Activated CD4-positive, alpha-beta T cell treated with anti-CD3 and anti-CD28 coated beads for 48 hours (primary cell): Measurements from ENCODE around the gene WDR19.
A peak's percentile ranks its signal among the peaks of the same experiment; 100 is the strongest.
"Not testable (repeated sequence)": the region's sequence is repeated elsewhere in the genome, so short reads cannot be mapped to it uniquely, and the experiment has no call there.

ENCODE experiments used
- DNase-seq: peaks from one replicate; pipeline ENCODE4 v3.0.0-alpha.2; 2020

WDR19 gene

DNA sequence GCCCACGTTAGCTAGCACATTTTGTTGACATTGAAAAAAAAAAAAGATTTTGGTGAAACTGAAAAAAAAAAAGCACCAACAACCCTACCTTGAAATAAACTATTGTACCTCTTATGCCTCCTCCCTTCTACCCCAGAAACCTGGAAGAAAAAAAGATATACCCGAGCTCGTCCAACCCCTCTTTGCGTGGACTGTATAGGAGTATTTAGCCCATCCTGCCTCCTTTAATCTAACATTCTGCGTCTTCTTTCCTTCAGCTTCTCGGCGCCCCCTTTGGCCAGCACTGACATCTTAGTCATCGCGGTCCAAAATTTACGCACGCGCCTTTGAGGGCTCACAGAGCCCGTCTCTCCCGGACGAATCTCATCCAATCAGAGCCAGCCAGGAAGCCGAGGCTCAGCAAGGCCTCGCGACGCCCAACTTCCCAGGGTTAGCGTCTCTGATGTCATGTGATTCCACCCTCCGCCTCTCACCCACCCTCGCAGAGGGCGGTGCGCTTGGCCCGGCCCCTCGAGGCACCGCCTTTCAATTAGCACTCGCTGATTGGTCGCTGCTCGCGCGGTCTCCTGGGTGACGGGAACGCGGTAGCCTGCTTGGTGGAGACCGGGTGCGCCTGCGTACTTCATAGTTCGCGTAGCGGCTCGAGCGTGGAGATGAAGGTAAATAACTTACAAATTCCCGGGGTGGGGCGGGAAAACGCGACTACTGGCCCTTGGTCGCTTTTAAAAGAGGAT is at the start of gene WDR19:
WDR19 (plus strand) TSS at position 625 of the 734 bp plus-strand sequence; CDS start at position 654, 29 bp downstream.
- peak; percentile 99 for DNase-seq

DNA sequence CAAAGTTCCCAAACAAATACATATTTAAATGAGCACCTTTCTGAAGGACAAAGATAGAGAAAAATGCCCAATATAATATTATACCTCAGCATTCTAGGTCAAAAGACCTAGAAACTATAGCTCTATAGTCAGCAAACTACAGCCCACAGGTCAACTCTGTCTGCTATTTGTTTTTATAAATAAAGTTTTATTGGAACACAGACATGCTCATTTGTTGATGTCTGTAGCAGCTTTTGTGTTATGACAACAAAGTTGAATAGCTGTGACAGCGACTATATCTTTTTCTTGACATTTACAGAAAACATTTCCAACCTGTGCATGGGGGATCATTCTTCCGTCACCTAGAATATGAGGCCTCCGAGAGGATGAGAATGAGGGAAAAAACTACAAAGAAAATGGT is 48.7 kb upstream of the WDR19 start:
- no peak for DNase-seq

DNA sequence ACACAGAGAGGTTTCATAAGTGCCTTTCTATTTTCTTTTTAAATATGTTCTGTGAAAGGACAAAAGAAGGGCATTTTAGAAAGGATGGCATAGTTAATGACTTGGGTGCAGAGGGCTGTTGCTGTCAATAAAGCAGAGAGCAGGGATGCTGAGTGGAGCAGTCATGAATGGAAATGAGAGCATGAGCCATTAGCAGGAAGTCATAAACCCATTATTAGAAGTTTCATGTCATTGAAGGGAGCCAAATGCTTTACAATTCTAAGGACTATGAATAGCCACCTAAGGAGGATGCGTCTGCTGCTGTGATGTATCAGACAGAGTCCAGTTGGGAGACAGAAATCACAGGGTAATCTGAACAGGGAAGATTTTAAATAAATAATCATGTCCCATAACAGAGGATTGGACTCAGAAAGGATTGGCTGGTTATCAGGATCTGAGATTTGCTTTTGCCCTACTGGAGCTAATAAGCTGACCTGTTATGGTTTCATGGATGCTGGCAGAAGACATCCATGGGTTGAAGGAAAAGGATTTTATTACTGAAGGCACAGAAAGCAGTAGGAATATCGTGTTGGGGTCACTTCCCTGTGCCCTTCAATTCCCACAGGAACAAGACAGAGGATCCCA is 47.5 kb upstream of the WDR19 start:
- DNase-seq = no peak

DNA sequence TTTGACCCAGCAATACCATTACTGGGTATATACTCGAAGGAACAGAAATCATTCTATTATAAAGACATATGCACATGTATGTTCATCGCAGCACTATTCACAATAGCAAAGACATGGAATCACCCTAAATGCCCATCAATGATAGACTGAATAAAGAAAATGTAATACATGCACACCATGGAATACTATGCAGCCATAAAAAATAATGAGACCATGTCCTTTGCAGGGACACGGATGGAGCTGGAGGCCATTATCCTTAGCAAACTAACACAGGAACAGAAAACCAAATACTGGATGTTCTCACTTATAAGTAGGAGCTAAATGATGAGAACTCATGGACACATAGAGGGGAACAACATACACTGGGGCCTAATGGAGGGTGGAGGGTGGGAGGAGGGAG is 44.1 kb upstream of the WDR19 start:
- DNase-seq = not testable (repeated sequence)

DNA sequence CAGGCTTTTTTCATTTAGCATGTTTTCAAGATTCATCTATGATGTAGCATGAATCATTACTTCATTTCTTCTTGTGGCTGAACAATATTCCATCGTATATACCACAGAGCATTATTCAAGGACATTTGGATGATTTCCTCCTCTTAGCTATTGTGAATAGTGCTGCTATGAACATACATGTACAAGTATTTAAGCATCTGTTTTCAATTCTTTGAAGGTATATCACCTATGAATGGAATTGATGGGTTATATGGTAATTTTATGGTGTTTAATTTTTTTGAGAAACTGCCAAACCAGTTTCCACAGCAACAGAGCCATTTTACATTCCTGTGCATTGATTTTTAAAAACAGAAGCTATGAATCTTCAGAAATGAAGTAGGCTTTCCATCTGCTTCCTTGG is 36.1 kb upstream of the WDR19 start:
- no peak for DNase-seq

DNA sequence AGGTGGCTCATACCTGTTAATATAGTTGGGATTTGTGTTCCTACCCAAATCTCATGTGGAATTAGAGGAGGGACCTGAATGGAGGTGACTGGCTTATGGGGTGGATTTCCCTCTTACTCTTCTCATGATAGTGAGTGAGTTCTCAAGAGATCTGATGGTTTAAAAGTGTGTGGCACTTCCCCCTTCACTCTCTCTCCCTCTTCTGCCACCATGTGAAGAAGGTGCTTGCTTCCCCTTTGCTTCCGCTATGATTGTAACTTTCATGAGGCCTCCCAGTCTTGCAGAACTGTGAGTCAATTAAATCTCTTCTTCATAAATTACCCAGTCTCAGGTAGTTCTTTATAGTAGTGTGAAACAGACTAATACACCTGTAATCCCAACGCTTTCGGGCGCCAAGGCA is 28.3 kb upstream of the WDR19 start:
- DNase-seq = no peak

DNA sequence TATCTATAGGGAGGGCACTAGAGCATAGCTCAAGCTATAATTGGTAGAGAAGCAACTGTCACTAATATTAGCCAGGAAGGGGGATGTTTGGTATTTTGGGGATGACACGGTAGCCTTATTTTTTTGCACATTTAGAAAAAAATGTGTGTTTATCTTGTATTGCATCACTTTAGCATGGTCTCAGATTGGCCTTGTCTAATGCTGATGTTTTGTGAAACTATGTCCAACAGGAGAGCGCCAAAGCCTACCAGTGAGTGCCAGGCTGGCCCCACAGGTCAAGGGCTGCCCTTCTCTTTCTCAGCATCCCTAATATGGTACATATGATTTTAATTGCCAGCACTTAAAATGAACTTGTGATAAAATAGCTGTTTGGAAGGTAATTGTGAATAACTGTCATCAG is 24.8 kb upstream of the WDR19 start:
- DNase-seq = no peak

DNA sequence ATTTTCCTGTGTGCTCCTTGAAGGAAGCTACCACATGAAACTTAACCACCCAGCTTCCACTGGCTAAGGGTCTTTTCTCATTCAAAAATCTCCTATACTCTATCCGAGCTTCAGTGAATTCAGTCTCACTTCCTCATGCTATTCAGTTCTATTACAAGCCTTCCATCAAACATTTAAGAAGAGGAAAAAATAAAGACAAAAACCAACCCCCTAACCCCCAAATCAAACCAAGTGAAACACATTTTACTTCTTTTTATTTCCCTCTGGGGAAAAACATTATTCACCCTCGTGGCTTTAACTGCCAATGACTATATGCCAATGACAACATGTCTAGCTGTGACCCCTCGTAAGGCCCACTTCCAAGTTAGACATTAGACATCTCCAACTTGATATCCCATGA is 16.2 kb upstream of the WDR19 start:
- DNase-seq = no peak

DNA sequence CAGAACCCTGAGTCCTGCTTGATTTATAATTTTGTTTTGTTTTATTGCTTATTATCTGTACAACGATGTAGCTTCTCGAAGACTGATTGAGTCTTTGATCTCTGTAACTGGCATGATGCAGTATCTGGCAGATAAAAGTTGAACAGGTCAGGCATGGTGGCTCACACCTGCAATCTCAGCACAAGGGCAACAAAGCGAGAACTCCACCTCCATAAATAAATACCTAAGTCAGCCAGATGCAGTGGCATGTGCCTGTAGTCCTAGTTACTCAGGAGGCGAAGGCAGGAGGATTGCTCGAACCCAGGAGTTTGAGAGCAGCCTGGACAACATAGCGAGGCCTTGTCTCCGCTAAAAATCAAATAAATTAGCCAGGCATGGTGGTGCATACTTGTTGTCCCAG is 15.7 kb upstream of the WDR19 start:
- DNase-seq = no peak

DNA sequence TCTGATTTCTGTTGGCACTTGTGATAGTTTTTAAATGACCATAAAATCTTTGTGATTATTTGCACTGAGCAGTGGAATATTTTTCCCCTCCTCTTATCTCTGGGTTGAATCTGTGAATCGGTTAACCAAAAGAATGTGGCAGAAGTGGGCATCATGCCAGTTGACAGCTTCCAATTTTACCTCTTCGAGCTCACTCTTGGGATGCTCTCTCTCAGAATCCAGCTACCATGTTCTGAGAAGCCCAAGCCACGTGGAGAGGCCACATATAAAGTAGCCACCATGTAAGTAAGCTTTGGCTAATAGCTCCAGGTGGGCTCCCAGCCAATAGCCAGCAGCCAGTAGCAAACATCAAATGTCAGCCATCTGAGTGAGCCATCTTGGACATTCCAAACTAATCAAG is 12.9 kb upstream of the WDR19 start:
- DNase-seq = no peak

DNA sequence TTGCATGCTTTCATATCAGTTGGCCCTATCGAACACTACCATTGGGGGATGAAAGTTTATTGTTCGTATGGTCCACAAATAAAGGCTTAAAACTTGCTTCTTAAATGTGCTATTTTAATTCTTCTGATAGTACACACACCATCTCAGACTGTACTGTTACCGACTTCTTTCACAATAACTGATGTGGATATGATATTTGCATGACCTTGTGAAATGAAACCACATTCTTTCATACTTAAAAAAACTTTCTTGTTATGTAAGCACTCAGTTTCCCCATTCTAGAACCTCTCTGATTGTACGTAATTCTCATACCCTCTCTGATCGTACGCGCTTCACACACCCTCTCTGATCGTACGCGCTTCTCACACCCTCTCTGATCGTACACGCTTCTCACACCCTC is 12.0 kb upstream of the WDR19 start:
- DNase-seq = no peak

DNA sequence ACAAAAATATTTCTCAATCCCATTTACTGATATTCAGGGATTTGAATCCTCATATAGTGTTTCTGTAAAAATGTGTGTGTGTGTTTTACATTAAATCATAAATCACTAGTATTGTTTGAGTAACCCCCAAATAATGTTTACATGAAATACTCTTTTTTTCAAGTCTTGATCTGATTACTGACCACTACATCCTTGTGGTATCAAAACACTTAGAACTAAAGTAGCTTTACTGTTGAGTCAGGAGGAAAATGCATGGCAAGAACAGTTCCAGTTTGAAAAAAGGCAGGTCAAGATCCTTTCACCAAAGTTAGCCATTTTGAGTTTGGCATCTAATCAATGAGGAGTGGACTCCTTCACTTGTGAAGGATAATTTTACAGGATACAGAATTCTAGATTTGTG is 3.6 kb upstream of the WDR19 start:
- no peak for DNase-seq

DNA sequence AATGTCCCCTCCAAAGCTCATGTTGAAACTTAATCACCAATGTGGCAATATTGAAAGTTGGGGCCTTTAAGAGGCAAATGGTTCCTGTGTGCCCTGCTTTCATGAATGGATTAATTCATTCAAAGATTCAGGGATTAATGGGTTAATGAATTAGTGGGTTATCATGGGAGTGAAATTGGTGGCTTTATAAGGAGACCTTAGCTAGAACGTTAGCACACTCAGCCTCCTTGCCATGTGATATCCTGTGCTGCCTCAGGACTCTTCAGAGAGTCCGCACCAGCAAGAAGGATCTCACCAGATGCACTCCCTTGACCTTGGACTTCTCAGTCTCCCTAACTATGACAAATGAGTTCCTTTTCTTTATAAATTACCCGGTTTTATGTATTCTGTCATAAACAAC is 2.6 kb upstream of the WDR19 start:
- DNase-seq = no peak

DNA sequence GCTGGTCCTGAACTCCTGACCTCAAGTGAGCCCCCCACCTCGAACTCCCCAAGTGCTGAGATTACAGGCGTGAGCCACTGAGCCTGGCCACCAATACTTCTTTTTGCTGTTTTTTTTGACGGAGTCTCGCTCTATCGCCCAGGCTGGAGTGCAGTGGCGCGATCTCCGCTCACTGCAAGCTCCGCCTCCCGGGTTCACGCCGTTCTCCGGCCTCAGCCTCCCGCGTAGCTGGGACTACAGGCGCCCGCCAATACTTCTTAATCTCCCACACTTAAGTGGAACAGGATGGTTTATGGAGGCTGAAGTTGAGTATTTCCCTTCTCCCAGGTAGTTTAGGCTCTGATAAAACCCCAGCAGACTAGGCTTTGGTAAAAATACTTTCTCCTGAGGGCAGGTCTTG is 1.7 kb upstream of the WDR19 start:
- not testable (repeated sequence) for DNase-seq

DNA sequence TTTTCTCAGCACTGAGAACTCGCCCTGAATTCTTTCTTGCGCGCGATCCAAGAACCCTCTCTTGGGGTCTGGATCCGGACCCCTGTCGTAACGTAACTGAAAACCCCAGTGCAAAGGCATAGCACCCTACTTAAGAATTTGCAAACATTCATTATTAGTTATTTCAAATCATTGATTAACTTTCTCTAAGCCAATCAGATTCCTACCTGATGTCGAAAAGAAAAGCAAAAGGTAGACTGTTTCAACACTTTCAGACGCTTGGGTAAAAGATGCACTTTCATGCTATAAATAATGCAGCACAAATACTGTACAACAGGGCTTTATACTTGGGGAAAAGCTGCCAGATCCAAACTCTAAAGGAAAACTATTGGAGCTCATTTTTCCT is 817 bp upstream of the WDR19 start:
- DNase-seq = no peak

DNA sequence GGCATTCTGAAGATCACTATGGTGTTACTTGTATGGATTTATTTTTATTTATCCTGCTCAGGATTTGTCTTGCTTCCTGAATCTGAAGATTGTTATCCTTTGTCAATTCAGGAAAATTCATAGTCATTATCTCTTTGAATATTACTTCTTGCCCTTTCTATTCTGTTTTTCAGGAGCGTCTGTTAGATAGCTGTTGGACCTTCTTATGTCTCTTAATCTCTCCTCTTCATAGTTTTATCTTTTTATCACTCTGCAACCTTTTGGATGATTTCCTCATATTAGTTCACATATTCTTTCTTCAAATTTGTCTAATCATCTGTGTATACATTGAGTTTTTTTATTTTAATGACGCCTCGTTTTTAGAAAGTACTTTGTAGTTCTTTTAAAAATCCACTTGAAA is 19.6 kb downstream of the WDR19 start:
- no peak for DNase-seq

DNA sequence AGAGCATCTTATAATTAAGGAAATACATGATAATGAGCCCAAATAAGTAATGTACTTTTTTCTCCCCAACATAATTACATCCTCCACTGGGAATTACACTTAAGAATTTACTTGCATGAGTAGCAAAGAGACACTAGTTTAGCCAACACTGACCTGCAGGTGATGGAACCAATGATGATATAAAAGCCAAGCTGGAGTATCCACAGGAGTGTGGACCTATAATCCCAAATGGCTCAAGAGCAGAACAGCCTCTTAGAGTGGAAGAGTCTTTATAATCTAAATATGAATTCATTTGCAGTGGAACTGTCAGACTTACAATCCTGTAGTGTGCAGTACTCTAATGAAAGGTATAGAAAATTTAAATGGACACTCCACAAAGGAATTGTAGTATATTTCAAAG is 22.2 kb downstream of the WDR19 start:
- DNase-seq = no peak

DNA sequence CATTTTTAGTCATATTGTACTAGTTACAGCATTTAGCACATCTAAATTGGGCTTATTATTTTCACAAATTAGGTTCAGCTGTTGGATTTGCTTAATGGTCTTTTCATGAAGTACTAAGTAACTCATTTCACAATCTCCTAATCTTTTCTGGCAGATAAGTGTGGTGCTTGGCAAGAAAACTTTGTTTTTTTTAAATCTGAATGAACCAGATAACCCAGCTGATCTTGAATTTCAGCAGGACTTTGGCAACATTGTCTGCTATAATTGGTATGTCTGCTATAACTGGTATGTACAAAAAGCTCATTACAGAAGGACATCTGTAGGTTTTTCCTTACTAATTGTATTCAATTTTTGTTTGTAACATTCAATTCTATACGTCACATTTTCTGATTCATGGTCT is 22.7 kb downstream of the WDR19 start:
- DNase-seq = no peak

DNA sequence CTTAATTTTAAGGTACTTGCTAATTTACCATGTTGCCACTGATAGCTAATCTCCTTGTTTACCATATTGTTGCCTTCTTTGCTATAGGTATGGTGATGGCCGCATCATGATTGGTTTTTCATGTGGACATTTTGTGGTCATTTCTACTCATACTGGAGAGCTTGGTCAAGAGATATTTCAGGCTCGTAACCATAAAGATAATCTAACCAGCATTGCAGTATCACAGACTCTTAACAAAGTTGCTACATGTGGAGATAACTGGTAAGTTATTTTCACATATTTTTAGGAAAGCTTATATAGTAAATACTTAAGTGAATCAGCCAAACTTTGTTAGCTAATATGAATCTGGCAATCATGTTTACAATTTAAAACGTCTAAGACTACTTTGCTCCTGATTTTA is 23.1 kb downstream of the WDR19 start:
- no peak for DNase-seq

DNA sequence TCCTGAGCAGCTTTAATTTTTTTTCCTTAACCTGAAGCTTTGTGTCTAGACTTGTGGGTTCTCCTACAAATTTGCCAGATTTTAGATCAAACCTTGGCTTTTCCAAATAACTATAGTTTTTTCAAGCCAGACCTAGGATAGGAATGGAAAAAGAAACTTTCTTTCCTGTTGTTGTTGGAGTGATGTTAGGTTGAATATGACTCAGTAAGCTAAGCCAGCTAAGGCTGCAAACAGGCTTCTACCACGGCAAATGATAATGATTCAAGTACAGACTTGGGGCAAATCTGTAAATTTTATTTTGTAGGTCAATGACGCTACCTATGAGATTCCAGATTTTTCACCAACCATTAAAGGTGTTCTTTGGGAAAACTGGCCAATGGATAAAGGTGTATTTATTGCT is 45.6 kb downstream of the WDR19 start:
- DNase-seq = no peak

DNA sequence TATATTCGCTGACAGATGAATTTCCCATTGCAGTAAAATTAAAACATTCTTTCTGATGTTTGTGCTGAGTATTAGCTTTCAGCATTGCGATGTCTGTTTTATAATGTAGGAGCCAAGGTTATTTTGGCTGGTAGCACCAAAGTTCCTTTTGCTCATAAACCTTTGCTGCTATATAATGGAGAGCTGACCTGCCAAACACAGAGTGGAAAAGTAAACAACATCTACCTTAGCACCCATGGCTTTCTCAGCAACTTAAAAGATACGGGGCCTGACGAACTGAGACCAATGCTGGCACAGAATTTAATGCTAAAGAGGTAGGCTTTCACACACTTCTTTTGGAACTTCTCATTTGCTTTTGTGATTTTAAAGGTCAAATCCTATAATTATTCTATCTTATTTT is 46.0 kb downstream of the WDR19 start:
- no peak for DNase-seq

DNA sequence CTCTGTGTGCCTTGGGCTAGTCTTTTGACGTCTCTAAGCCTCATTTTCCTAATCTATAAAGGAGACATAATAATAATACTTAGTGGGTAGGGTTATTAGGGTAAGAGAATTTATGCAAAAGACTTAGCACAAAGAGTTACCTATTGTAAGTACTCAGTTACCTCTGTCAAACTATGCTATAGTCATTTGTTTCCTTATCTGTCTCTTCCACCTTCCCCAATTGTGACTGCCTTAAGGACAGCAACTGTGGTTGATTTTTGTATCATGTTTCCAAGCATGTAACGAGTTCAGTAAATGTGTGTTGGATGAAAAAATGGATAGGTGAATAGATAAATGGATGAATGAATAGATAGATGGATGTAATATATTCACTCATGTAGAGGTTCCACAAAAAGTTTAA is 48.1 kb downstream of the WDR19 start:
- no peak for DNase-seq

DNA sequence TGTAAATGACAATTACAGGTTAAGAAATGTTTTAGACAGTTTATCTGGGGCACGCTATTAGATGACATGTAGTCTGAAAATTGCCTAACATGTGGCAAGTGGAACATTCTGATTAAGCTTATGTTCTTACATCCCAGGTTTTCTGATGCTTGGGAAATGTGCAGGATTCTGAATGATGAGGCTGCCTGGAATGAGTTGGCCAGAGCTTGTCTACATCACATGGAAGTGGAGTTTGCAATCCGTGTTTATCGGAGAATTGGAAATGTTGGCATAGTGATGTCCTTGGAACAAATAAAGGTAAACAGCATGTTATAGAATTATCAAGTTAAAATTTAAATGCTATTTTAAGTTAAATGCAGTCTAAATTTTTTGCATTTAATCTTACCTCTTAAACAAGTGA is 49.3 kb downstream of the WDR19 start:
- no peak for DNase-seq

DNA sequence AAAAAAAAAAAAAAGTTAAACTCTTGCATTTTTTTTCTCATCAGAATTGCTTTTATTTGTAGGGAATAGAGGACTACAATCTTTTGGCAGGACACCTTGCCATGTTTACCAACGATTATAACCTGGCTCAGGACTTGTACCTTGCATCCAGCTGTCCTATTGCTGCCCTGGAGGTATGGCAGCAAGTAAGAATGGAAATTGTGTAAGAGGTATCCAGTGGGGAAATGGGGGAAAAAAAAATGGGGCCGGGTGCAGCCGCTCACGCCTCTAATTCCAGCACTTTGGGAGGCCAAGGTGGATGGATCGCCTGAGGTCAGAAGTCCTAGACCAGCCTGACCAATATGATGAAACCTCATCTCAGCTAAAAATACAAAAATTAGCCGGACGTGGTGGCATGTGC is 49.8 kb downstream of the WDR19 start:
- no peak for DNase-seq

DNA sequence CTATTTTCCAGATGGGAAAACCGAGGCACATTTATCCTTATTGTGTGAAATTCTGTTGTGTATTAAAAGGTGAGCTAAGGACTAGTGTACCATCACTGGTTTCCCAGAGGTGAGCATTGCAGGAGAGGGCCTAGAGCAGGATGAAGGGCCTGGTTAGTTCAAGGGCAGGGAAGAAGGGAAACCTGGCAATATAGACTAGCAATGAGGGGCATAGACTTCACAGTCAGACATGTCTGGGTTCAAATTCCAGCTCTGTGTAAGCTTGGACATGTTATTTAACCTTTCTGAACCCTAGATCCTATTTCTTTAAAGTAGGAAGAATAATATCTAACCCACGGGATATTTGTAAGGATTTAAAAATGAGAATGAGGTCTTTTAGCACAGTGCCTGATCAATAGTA is 50.8 kb downstream of the WDR19 start:
- DNase-seq = no peak
